K562 (cell line): Measurements from ENCODE around the gene PRCD. TPM values are rescaled to one million over a fixed set of nuclear protein-coding genes. Genes with fewer than 3 reads are reported as not detected.

Experiments used
- ATAC-seq: fragments of 200-7000 bp; cut with Tn5 transposase; 3 replicates; pipeline ENCODE4 v1.9.1; 2020; ENCODE audit warnings: moderate library complexity
- BruUV-seq: library from RNA; stranded (reverse); fragments of 400-500 nt; replicated peaks from 2 replicates; lab custom pipeline; 2021; lab: Mats Ljungman, UMichigan
- CTCF ChIA-PET: fragments of 300-600 bp; formaldehyde crosslinking; extraction: SDS; loops from one replicate; lab custom pipeline; 2021; ENCODE audit warnings: low intra/inter-chr PET ratio; lab: Yijun Ruan, JAX
- POLR2A ChIA-PET: fragments of 300-600, 350-650 bp; sonication (Branson Sonifier 250); formaldehyde crosslinking; extraction: SDS; loops from one replicate; lab custom pipeline; 2021; ENCODE audit warnings: antibody characterized with exemption, inconsistent platforms; lab: Yijun Ruan, JAX
- DNase-seq, 4 experiments: peaks; one replicate each; pipeline versions ENCODE4 v3.0.0 to v3.0.0-alpha.2; 2011 to 2018; ENCODE audit warnings: low spot score in 3 of 4, mixed read lengths in 3 of 4; ENCODE audit errors: extremely low read depth in 1 of 4
- FAIRE-seq: peaks from 2 replicates; lab custom pipeline; 2011; peaks lifted over from hg19 to GRCh38; lab: Jason Lieb, UNC
- H2AFZ ChIP-seq: 2 replicates; pipeline ENCODE4 v1.6.0; 2011; ENCODE audit warnings: low read depth, low read length, control low read depth, inconsistent platforms
- H3K27ac ChIP-seq: fragments of 200-600 bp; 3 replicates; pipeline ENCODE4 v1.8.0; 2011; ENCODE audit warnings: low read depth, mild to moderate bottlenecking, control low read depth, inconsistent platforms, low read length, moderate library complexity, mixed read lengths; ENCODE audit errors: extremely low read depth
- H3K27me3 ChIP-seq, 2 experiments: fragments of 300-600 bp in 1 of 2; 2 replicates in 1 of 2; 3 replicates in 1 of 2; pipeline versions ENCODE4 v1.6.0 to v1.8.0; 2011; ENCODE audit warnings: inconsistent platforms in 2 of 2, low read length in 2 of 2, mild to moderate bottlenecking in 1 of 2, mixed read lengths in 1 of 2, moderate library complexity in 1 of 2; ENCODE audit not compliant: control insufficient read depth in 2 of 2, insufficient read depth in 2 of 2
- H3K36me3 ChIP-seq: fragments of 300-600 bp; 3 replicates; pipeline ENCODE4 v1.8.0; 2011; ENCODE audit warnings: mild to moderate bottlenecking, low read length, inconsistent platforms; ENCODE audit not compliant: control insufficient read depth, insufficient read depth
- H3K4me1 ChIP-seq, 2 experiments: fragments of 200-600 bp in 1 of 2; replicated peaks in 1 of 2; 2 replicates in 1 of 2; 3 replicates in 1 of 2; pipeline versions ENCODE4 v1.5.1 to v1.8.0; 2011; ENCODE audit warnings: inconsistent platforms in 2 of 2, low read length in 2 of 2, mild to moderate bottlenecking in 1 of 2, mixed read lengths in 1 of 2, moderate library complexity in 1 of 2; ENCODE audit not compliant: control insufficient read depth in 2 of 2, insufficient read depth in 2 of 2
- H3K4me2 ChIP-seq: 2 replicates; pipeline ENCODE4 v1.6.1; 2011; ENCODE audit warnings: low read length, control low read depth, inconsistent platforms, mixed read lengths; ENCODE audit not compliant: insufficient read depth
- H3K4me3 ChIP-seq: fragments of 200-600 bp; sonication (generic), shearing (Covaris generic); 2 replicates; pipeline ENCODE4 v1.5.1; 2016; ENCODE audit warnings: control low read depth, inconsistent platforms
- H3K79me2 ChIP-seq: fragments of 200-600 bp; 3 replicates; pipeline ENCODE4 v1.8.0; 2011; ENCODE audit warnings: low read length, inconsistent platforms; ENCODE audit not compliant: control insufficient read depth, insufficient read depth
- H3K9ac ChIP-seq, 2 experiments: 2 replicates each; pipeline versions ENCODE4 v1.6.0 to v1.6.1; 2011; ENCODE audit warnings: low read depth in 2 of 2, low read length in 2 of 2, control low read depth in 1 of 2, inconsistent platforms in 1 of 2, mild to moderate bottlenecking in 1 of 2, mixed read lengths in 1 of 2; ENCODE audit not compliant: insufficient read depth in 1 of 2
- H3K9me1 ChIP-seq: one replicate; pipeline ENCODE4 v1.6.0; 2011; ENCODE audit warnings: inconsistent platforms, mild to moderate bottlenecking, low read length, moderate library complexity; ENCODE audit not compliant: control insufficient read depth, insufficient read depth
- H3K9me3 ChIP-seq: replicated peaks from 2 replicates; pipeline ENCODE4 v1.5.1; 2011; ENCODE audit warnings: low read depth, low read length, inconsistent platforms; ENCODE audit not compliant: control insufficient read depth, insufficient read depth
- H4K20me1 ChIP-seq: replicated peaks from 2 replicates; pipeline ENCODE4 v1.6.1; 2011; ENCODE audit warnings: low read length, inconsistent platforms, mixed read lengths; ENCODE audit not compliant: control insufficient read depth, insufficient read depth
- C11orf30 ChIP-seq: fragments of 450-650 bp; IDR thresholded peaks from 2 replicates; pipeline ENCODE4 v1.6.1; 2016; ENCODE audit warnings: low read depth, mild to moderate bottlenecking
- CREB5 ChIP-seq: fragments of 250-450 bp; sonication (Bioruptor Pico); IDR thresholded peaks from 2 replicates; pipeline ENCODE4 v1.5.0; 2020; ENCODE audit warnings: mild to moderate bottlenecking
- CTCF ChIP-seq, 3 experiments: IDR thresholded peaks in 2 of 3; conservative IDR thresholded peaks in 1 of 3; 2 replicates each; pipeline ENCODE4 v1.5.1; 2011 to 2012; ENCODE audit warnings: low read length in 3 of 3, mild to moderate bottlenecking in 3 of 3, control low read depth in 2 of 3, improper control_type of control experiment in 1 of 3, inconsistent platforms in 1 of 3, low read depth in 1 of 3, mixed read lengths in 1 of 3, moderate library complexity in 1 of 3; ENCODE audit not compliant: insufficient read depth in 2 of 3
- DMBX1 ChIP-seq: fragments of 250-450 bp; sonication (Bioruptor Pico); IDR thresholded peaks from 2 replicates; pipeline ENCODE4 v1.8.0; 2022; ENCODE audit warnings: inconsistent platforms, mild to moderate bottlenecking, moderate library complexity, borderline replicate concordance
- ELF4 ChIP-seq: fragments of 450-650 bp; formaldehyde crosslinking; IDR thresholded peaks from 2 replicates; pipeline ENCODE4 v1.4.0; 2022; ENCODE audit warnings: missing genetic modification characterization
- FOXA3 ChIP-seq, 2 experiments: fragments of 450-650 bp in 1 of 2; sonication (generic) in 1 of 2; formaldehyde crosslinking; IDR thresholded peaks in 1 of 2; conservative IDR thresholded peaks in 1 of 2; 2 replicates each; pipeline versions ENCODE4 v1.4.0 to v1.8.0; 2020 to 2022; ENCODE audit warnings: mild to moderate bottlenecking in 2 of 2, missing genetic modification reagents in 1 of 2
- PHB2 ChIP-seq: fragments of 450-650 bp; IDR thresholded peaks from 2 replicates; pipeline ENCODE4 v1.6.1; 2017; ENCODE audit warnings: low read depth
- SNIP1 ChIP-seq: fragments of 450-650 bp; IDR thresholded peaks from 2 replicates; pipeline ENCODE4 v1.7.1; 2017; ENCODE audit warnings: low read depth, mild to moderate bottlenecking
- SPI1 ChIP-seq: IDR thresholded peaks from 2 replicates; pipeline ENCODE4 v1.6.1; 2011; ENCODE audit warnings: low read depth, low read length, control low read depth, borderline replicate concordance
- SRSF7 ChIP-seq: fragments of 200-400 bp; formaldehyde crosslinking; optimal IDR thresholded peaks from 2 replicates; pipeline ENCODE3; 2017; ENCODE audit warnings: mild to moderate bottlenecking, low read depth, low read length
- TCF7 ChIP-seq: sonication (generic); IDR thresholded peaks from 2 replicates; pipeline ENCODE4 v1.6.1; 2016; ENCODE audit warnings: antibody characterized with exemption, borderline replicate concordance
- THRAP3 ChIP-seq: fragments of 450-650 bp; IDR thresholded peaks from 2 replicates; pipeline ENCODE4 v1.6.1; 2016; ENCODE audit warnings: mild to moderate bottlenecking, inconsistent platforms, borderline replicate concordance
- ZBTB2 ChIP-seq: fragments of 450-650 bp; IDR thresholded peaks from 2 replicates; pipeline ENCODE4 v1.6.1; 2016; ENCODE audit warnings: antibody characterized with exemption
- ZKSCAN8 ChIP-seq: fragments of 200-800 bp; sonication (Bioruptor generic); IDR thresholded peaks from 2 replicates; pipeline ENCODE4 v1.6.1; 2016; ENCODE audit warnings: missing genetic modification characterization, missing compliant biosample characterization
- ZNF311 ChIP-seq: fragments of 250-450 bp; sonication (Bioruptor Pico); IDR thresholded peaks from 2 replicates; pipeline ENCODE4 v1.4.0; 2020; ENCODE audit warnings: mild to moderate bottlenecking, moderate library complexity
- ZNF431 ChIP-seq: sonication (generic); formaldehyde crosslinking; IDR thresholded peaks from 2 replicates; pipeline ENCODE4 v1.8.0; 2022; ENCODE audit warnings: mild to moderate bottlenecking, missing genetic modification reagents
- WGBS: fragments of 100-300 bp; shearing (Covaris generic); methylation state at CpG from one replicate; pipeline ENCODE4 v1.1.6; 2016; ENCODE audit warnings: low coverage, mixed read lengths; ENCODE audit not compliant: insufficient coverage; ENCODE audit errors: missing lambda C conversion rate; 5-methylcytosine and 5-hydroxymethylcytosine counted together
- in situ Hi-C: fragments of 300-500 bp; cut with MboI; formaldehyde crosslinking; loops from 4 replicates; pipeline ENCODE4 v1.15.0; 2018; ENCODE audit warnings: inconsistent platforms, mixed read lengths
- intact Hi-C: fragments of 100-400 bp; cut with micrococcal nuclease; formaldehyde crosslinking; loops from 2 replicates; pipeline ENCODE4 v1.14.2; 2022
- polyA plus RNA-seq, 8 experiments: library from polyadenylated mRNA; depleted of rRNA in 4 of 8; stranded (reverse) in 5 of 8; unstranded in 3 of 8; fragments of >200 nt; fragmentation: Nextera tagmentation in 2 of 8; fragmentation: Illumina TruSeq in 1 of 8; extraction: Ambion mirVana in 2 of 8; extraction: Trizol in 1 of 8; gene quantifications; 2 replicates each; pipeline versions ENCODE4 v1.2.1 to v1.2.3, GENCODE V29; 2011 to 2014; ENCODE audit warnings: inconsistent platforms in 1 of 8, missing spikeins in 1 of 8
- total RNA-seq, 7 experiments: library from RNA; depleted of rRNA in 6 of 7; stranded (reverse); fragments of >200 nt in 6 of 7; fragmentation: Illumina TruSeq in 2 of 7; extraction: Trizol in 2 of 7; gene quantifications; 2 replicates each; pipeline versions ENCODE4 v1.2.1 to v1.2.3, GENCODE V29; 2011 to 2021; ENCODE audit warnings: low replicate concordance in 1 of 7

PRCD gene
- total and polyA plus RNA-seq, 9 of the 15 experiments (the other 6 are each of a cell fraction or from before 2014, with no cell fraction given), result 0.20 to 0.25 (median 0.21) TPM; not detected in 6

- Histone ChIP-seq H4K20me1 (no peaks in the 10 kb centered on the region), H3K27me3 (no peaks in the 10 kb centered on the region), H3K36me3 (no peaks in the 10 kb centered on the region), H3K4me3 (no peak overlapping the region), H3K9ac (0 out of 4 replicates have a peak overlapping the region, but pooled peaks of 1 of the 2 experiments have one; percentile 28), H3K4me1 (peaks cover 12 to 41% of the 10 kb centered on the region in 2 experiments), H3K9me3 (no peaks in the 10 kb centered on the region), H3K27ac (no peak overlapping the region), H3K9me1 (no peaks in the 10 kb centered on the region), H2AFZ (no peak overlapping the region), H3K79me2 (no peaks in the 10 kb centered on the region), H3K4me2 (no peak overlapping the region)
- in situ Hi-C loops, result no loop called here
- 53% methylated on average over 10 of the region's 10 CpGs for WGBS
- no TSS peak for BruUV-seq
- intact Hi-C loops, result no loop called here
- no peak for TF ChIP-seq PHB2
- no peak for TF ChIP-seq ZNF311
- TF ChIP-seq TCF7, result no peak
- TF ChIP-seq ZBTB2, result no peak
- TF ChIP-seq DMBX1 (CRISPR knock-in tag), result no peak
- no peak for TF ChIP-seq CREB5
- no peak for TF ChIP-seq SRSF7
- no peak for TF ChIP-seq ELF4 (CRISPR knock-in tag)
- no peak for TF ChIP-seq ZKSCAN8 (CRISPR knock-in tag)
- TF ChIP-seq CTCF (IDR thresholded peaks at IDR 0.05 in 2 of 3, conservative IDR thresholded peaks at IDR 0.05 in 1 of 3; ENCODE audit: insufficient read depth in 2 of 3, low read depth in 1 of 3, low read length in 3 of 3), result no peak
- no peak for TF ChIP-seq FOXA3 (CRISPR knock-in tag; conservative IDR thresholded peaks at IDR 0.05 in 1 of 2, IDR thresholded peaks at IDR 0.05 in 1 of 2)
- TF ChIP-seq THRAP3, result no peak
- no peak for TF ChIP-seq ZNF431 (CRISPR knock-in tag)
- TF ChIP-seq C11orf30, result no peak
- TF ChIP-seq SNIP1, result no peak
- no peak for TF ChIP-seq SPI1
- CTCF ChIA-PET, result no interaction called here
- no peak for DNase-seq
- POLR2A ChIA-PET, result interaction anchor here (0.7 to 3.8 kb wide), 2 partner anchors 13 to 489 kb away, joined by 3 to 38 read pairs; no protein-coding TSS in a partner anchor
- FAIRE-seq, result no peak
- no peak for ATAC-seq
Measured at GRCh38 chr17:76573096-76573495, 33.3 kb downstream of the PRCD start.
